NCI-H748 (cell line): ENCODE measurements around the gene LRRC7.

Source experiments
- DNase-seq: peaks from one replicate; lab custom pipeline; 2025; ENCODE audit not compliant: unreplicated experiment; lab: John Stamatoyannopoulos, UW

LRRC7 gene

GRCh38 chr1:70084314-70084915, 516.7 kb downstream of the LRRC7 start:
- DNase-seq, result no peak

- DNase-seq, result no peak
These were observed 517.8 kb downstream of the LRRC7 start for GRCh38 chr1:70085521-70085920.

GRCh38 chr1:70086897-70087296, 519.2 kb downstream of the LRRC7 start:
- DNase-seq, result no peak

- no peak for DNase-seq
These were observed 522.4 kb downstream of the LRRC7 start for GRCh38 chr1:70090141-70090540.

- no peak for DNase-seq
These were observed 523.2 kb downstream of the LRRC7 start for GRCh38 chr1:70090875-70091274.

GRCh38 chr1:70091811-70092210, 524.1 kb downstream of the LRRC7 start:
- DNase-seq, result no peak

- DNase-seq, result no peak
These were observed 524.8 kb downstream of the LRRC7 start for GRCh38 chr1:70092526-70092925.

- DNase-seq, result no peak
These were observed 525.7 kb downstream of the LRRC7 start for GRCh38 chr1:70093250-70093975.

GRCh38 chr1:70101231-70101630, 533.5 kb downstream of the LRRC7 start:
- DNase-seq, result no peak

GRCh38 chr1:70101774-70102173, 534.1 kb downstream of the LRRC7 start:
- DNase-seq, result no peak

- no peak for DNase-seq
These were observed 536.0 kb downstream of the LRRC7 start for GRCh38 chr1:70103770-70104169.

- no peak for DNase-seq
These were observed 541.5 kb downstream of the LRRC7 start for GRCh38 chr1:70109241-70109640.

GRCh38 chr1:70112838-70113237, 545.1 kb downstream of the LRRC7 start:
- no peak for DNase-seq

GRCh38 chr1:70115315-70115714, 547.6 kb downstream of the LRRC7 start:
- DNase-seq, result no peak

- DNase-seq, result no peak
These were observed 549.3 kb downstream of the LRRC7 start for GRCh38 chr1:70117046-70117445.

GRCh38 chr1:70134148-70134547, 566.4 kb downstream of the LRRC7 start:
- DNase-seq, result no peak

- no peak for DNase-seq
These were observed 572.6 kb downstream of the LRRC7 start for GRCh38 chr1:70140343-70140742.

- DNase-seq, result no peak
These were observed 573.2 kb downstream of the LRRC7 start for GRCh38 chr1:70140894-70141293.

GRCh38 chr1:70142075-70142474, 574.4 kb downstream of the LRRC7 start:
- no peak for DNase-seq

- DNase-seq, result no peak
These were observed 575.4 kb downstream of the LRRC7 start for GRCh38 chr1:70143048-70143659.

- DNase-seq, result no peak
These were observed 578.8 kb downstream of the LRRC7 start for GRCh38 chr1:70146488-70146887.

GRCh38 chr1:70150444-70150843, 582.7 kb downstream of the LRRC7 start:
- no peak for DNase-seq
